ENCODE measurements around the gene POC5. TPM values are rescaled to one million over a fixed set of nuclear protein-coding genes. Genes with fewer than 3 reads are reported as not detected.

POC5 gene
- total and polyA plus RNA-seq, 2 of the 4 experiments (the other 2 are of a cell fraction): 6.6 to 12.9 TPM

DNA sequence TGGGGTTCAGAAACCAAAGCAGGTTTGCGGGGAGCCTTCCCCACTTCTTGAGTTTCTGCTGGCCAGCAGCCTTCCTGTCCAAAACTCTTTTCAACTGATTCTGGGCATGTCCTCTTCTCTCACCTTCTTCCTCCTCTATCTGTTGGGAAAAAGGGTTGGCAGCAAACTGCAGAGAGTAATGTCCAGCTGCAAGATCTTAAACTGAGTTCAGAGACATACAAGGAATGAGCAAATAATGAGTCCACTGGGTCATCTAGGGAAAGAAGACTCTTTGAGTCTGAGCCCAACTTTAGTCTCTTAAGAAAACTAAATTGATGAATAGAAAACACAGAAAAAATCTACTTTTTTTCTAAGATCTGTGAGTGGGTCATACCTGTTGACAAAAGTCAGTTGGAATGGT is 89.4 kb downstream of the POC5 start:
- H4K20me1 ChIP-seq (ENCODE audit: insufficient read depth, low read length): no peaks in the 10 kb centered on the region
- no CpG with 5 or more reads among the region's 1 CpG for WGBS, 2 experiments (ENCODE audit: extremely low coverage in 2 of 2, insufficient read length in 1 of 2)
- no peak overlapping the region for H3K4me2 ChIP-seq (ENCODE audit: low read depth, low read length)
- dilution Hi-C loops (cut with HindIII; ENCODE audit: low sequenced_read_pairs, unreplicated experiment) (no loop called here), intact Hi-C loops (cut with micrococcal nuclease) (no loop called here), in situ Hi-C loops (cut with MboI; ENCODE audit: low sequenced_read_pairs) (no loop called here)
- H3K4ac ChIP-seq (ENCODE audit: low read depth, low read length): no peak overlapping the region
- H3K56ac ChIP-seq (ENCODE audit: extremely low read depth, insufficient read depth, low read length): no peak overlapping the region
- DNase-seq: no peak
- ChIA-PET POLR2A (ENCODE audit: unreplicated experiment) (no interaction called here), CTCF (no interaction called here)
- no peak overlapping the region for H3K14ac ChIP-seq (replicated peaks; ENCODE audit: low read depth, low read length)
- no peak overlapping the region for H2AFZ ChIP-seq (replicated peaks; ENCODE audit: low read length, poor library complexity)
- H4K8ac ChIP-seq (ENCODE audit: low read depth in 2 of 2, low read length in 2 of 2): no peak overlapping the region
- H2BK20ac ChIP-seq (ENCODE audit: low read depth, low read length): no peak overlapping the region
- H2AK9ac ChIP-seq (replicated peaks; ENCODE audit: low read depth, low read length, poor library complexity): no peak overlapping the region
- H3K79me1 ChIP-seq (ENCODE audit: low read depth in 1 of 2, low read length in 2 of 2): no peaks in the 10 kb centered on the region
- TF ChIP-seq MAFK (IDR thresholded peaks at IDR 0.05; ENCODE audit: low read depth, low read length) (no peak), FOS (IDR thresholded peaks at IDR 0.05; ENCODE audit: low read depth, low read length) (no peak), RFX5 (IDR thresholded peaks at IDR 0.05; ENCODE audit: low read depth, low read length) (no peak), CEBPB (IDR thresholded peaks at IDR 0.05; ENCODE audit: low read depth, low read length) (no peak), POLR2A (IDR thresholded peaks at IDR 0.05; ENCODE audit: low read depth, low read length) (no peak), MXI1 (IDR thresholded peaks at IDR 0.05; ENCODE audit: borderline replicate concordance, low read depth, low read length) (no peak), BHLHE40 (IDR thresholded peaks at IDR 0.05; ENCODE audit: low read depth, low read length) (no peak), RAD21 (IDR thresholded peaks at IDR 0.05; ENCODE audit: low read length) (no peak), RCOR1 (IDR thresholded peaks at IDR 0.05; ENCODE audit: insufficient replicate concordance, low read length) (no peak), NFE2L2 (IDR thresholded peaks at IDR 0.05; ENCODE audit: low read depth, low read length) (no peak), CHD1 (IDR thresholded peaks at IDR 0.05; ENCODE audit: low read depth, low read length) (no peak), MAZ (IDR thresholded peaks at IDR 0.05; ENCODE audit: borderline replicate concordance, low read depth, low read length) (no peak)
- TF ChIP-seq, protein P1, sequence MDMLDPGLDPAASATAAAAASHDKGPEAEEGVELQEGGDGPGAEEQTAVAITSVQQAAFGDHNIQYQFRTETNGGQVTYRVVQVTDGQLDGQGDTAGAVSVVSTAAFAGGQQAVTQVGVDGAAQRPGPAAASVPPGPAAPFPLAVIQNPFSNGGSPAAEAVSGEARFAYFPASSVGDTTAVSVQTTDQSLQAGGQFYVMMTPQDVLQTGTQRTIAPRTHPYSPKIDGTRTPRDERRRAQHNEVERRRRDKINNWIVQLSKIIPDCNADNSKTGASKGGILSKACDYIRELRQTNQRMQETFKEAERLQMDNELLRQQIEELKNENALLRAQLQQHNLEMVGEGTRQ (IDR thresholded peaks at IDR 0.05; ENCODE audit: low read depth, low read length): no peak
- TF ChIP-seq, protein P2, sequence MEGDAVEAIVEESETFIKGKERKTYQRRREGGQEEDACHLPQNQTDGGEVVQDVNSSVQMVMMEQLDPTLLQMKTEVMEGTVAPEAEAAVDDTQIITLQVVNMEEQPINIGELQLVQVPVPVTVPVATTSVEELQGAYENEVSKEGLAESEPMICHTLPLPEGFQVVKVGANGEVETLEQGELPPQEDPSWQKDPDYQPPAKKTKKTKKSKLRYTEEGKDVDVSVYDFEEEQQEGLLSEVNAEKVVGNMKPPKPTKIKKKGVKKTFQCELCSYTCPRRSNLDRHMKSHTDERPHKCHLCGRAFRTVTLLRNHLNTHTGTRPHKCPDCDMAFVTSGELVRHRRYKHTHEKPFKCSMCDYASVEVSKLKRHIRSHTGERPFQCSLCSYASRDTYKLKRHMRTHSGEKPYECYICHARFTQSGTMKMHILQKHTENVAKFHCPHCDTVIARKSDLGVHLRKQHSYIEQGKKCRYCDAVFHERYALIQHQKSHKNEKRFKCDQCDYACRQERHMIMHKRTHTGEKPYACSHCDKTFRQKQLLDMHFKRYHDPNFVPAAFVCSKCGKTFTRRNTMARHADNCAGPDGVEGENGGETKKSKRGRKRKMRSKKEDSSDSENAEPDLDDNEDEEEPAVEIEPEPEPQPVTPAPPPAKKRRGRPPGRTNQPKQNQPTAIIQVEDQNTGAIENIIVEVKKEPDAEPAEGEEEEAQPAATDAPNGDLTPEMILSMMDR (conservative IDR thresholded peaks at IDR 0.05; ENCODE audit: low read depth, low read length): no peak
- TF ChIP-seq, protein P3, sequence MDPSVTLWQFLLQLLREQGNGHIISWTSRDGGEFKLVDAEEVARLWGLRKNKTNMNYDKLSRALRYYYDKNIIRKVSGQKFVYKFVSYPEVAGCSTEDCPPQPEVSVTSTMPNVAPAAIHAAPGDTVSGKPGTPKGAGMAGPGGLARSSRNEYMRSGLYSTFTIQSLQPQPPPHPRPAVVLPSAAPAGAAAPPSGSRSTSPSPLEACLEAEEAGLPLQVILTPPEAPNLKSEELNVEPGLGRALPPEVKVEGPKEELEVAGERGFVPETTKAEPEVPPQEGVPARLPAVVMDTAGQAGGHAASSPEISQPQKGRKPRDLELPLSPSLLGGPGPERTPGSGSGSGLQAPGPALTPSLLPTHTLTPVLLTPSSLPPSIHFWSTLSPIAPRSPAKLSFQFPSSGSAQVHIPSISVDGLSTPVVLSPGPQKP (IDR thresholded peaks at IDR 0.05; ENCODE audit: borderline replicate concordance, low read depth, low read length): no peak
- H2BK5ac ChIP-seq (ENCODE audit: low read depth, low read length, poor library complexity, severe bottlenecking): no peak overlapping the region
- no peaks in the 10 kb centered on the region for H3K27me3 ChIP-seq (ENCODE audit: control insufficient read depth, insufficient read depth, low read length)
- BruUV-seq (replicated peaks): no TSS peak
- no peak overlapping the region for H2AK5ac ChIP-seq (ENCODE audit: low read depth, low read length)
- H4K5ac ChIP-seq (ENCODE audit: low read depth, low read length): no peak overlapping the region
- no peak overlapping the region for H3K4me3 ChIP-seq (ENCODE audit: insufficient read depth, low read depth, low read length)
- H4K91ac ChIP-seq (ENCODE audit: insufficient read depth, low read depth, low read length): no peak overlapping the region
- no peak overlapping the region for H3K18ac ChIP-seq (ENCODE audit: low read depth, low read length)
- no peak overlapping the region for H3K27ac ChIP-seq (ENCODE audit: insufficient read depth, low read length)
- no peak for ATAC-seq (ENCODE audit: low read depth)
- H3K9ac ChIP-seq (ENCODE audit: low read depth, low read length): no peak overlapping the region
- no peaks in the 10 kb centered on the region for H3K36me3 ChIP-seq (ENCODE audit: control insufficient read depth, insufficient read depth, low read length)
- no peak overlapping the region for H3K23ac ChIP-seq (ENCODE audit: low read depth, low read length)
- no peak overlapping the region for H2BK15ac ChIP-seq (ENCODE audit: low read depth, low read length)
- peaks cover 2% of the 10 kb centered on the region; the same call in 1 of the 2 replicates for H3K4me1 ChIP-seq (ENCODE audit: control insufficient read depth, insufficient read depth, low read length)
- peaks cover 2% of the 10 kb centered on the region; the same call in 1 of the 2 replicates for H3K9me1 ChIP-seq (ENCODE audit: insufficient read depth, low read length)
- no peak overlapping the region for H2BK120ac ChIP-seq (ENCODE audit: low read depth, low read length)
- no peaks in the 10 kb centered on the region for H3K9me3 ChIP-seq (ENCODE audit: control insufficient read depth, insufficient read depth, low read length)

All from IMR-90 (cell line).